Measurements from ENCODE around the gene TRMT10C.
"Not testable (repeated sequence)": the region's sequence is repeated elsewhere in the genome, so short reads cannot be mapped to it uniquely, and the experiment has no call there.

Gene TRMT10C

GRCh38 chr3:101549473-101549872, 12.2 kb upstream of the TRMT10C start:
- DNase-seq: no peak

GRCh38 chr3:101551359-101552081, 10.1 kb upstream of the TRMT10C start:
- not testable (repeated sequence) for DNase-seq

- DNase-seq: not testable (repeated sequence)
Measured at GRCh38 chr3:101553381-101553780, 8.3 kb upstream of the TRMT10C start.

GRCh38 chr3:101556064-101556463, 5.6 kb upstream of the TRMT10C start:
- no peak for DNase-seq

GRCh38 chr3:101567528-101568317, 6.1 kb downstream of the TRMT10C start:
- DNase-seq: no peak

- no peak for DNase-seq
Measured at GRCh38 chr3:101571028-101571895, 9.6 kb downstream of the TRMT10C start.

- peak; percentile 96 for DNase-seq
Measured at GRCh38 chr3:101573449-101574387, 12.1 kb downstream of the TRMT10C start, which contains the start of gene PCNP. Gene PCNP (plus strand): TSS chr3:101574180. CDS start chr3:101574216, 36 bp downstream.

- peak; percentile 57 for DNase-seq
Measured at GRCh38 chr3:101574388-101575112, 12.9 kb downstream of the TRMT10C start.

- no peak for DNase-seq
Measured at GRCh38 chr3:101577286-101577685, 15.6 kb downstream of the TRMT10C start.

- DNase-seq: no peak
Measured at GRCh38 chr3:101588616-101589015, 26.9 kb downstream of the TRMT10C start.

- DNase-seq: no peak
Measured at GRCh38 chr3:101591071-101591470, 29.4 kb downstream of the TRMT10C start.

- no peak for DNase-seq
Measured at GRCh38 chr3:101602731-101603130, 41.1 kb downstream of the TRMT10C start.

- DNase-seq: no peak
Measured at GRCh38 chr3:101603184-101603583, 41.5 kb downstream of the TRMT10C start.

- not testable (repeated sequence) for DNase-seq
Measured at GRCh38 chr3:101605398-101605797, 43.7 kb downstream of the TRMT10C start.

- no peak for DNase-seq
Measured at GRCh38 chr3:101611023-101611422, 49.4 kb downstream of the TRMT10C start.

- DNase-seq: not testable (repeated sequence)
Measured at GRCh38 chr3:101613014-101613413, 51.3 kb downstream of the TRMT10C start.

GRCh38 chr3:101615525-101615924, 53.9 kb downstream of the TRMT10C start:
- no peak for DNase-seq

Measured in NCI-H526 treated with DMSO at 0.1 percent for 48 hours (cell line).